WTC11 (cell line): ENCODE results near the gene SYTL1.
A peak's percentile ranks its signal among the peaks of the same experiment; 100 is the strongest.

Experiments
- ARID4B ChIP-seq: sonication (generic); formaldehyde crosslinking; IDR thresholded peaks from 2 replicates; pipeline ENCODE4 v1.8.0; 2023; ENCODE audit warnings: missing genetic modification reagents, mild to moderate bottlenecking, borderline replicate concordance
- ATF3 ChIP-seq: sonication (generic); formaldehyde crosslinking; conservative IDR thresholded peaks from 2 replicates; pipeline ENCODE4 v1.8.1; 2022; ENCODE audit warnings: mild to moderate bottlenecking, missing genetic modification reagents
- CREM ChIP-seq: sonication (generic); formaldehyde crosslinking; IDR thresholded peaks from 2 replicates; pipeline ENCODE4 v1.8.1; 2022; ENCODE audit warnings: mild to moderate bottlenecking, missing genetic modification reagents, moderate library complexity
- CTCF ChIP-seq: fragments of 200-600 bp; IDR thresholded peaks from 2 replicates; pipeline ENCODE4 v1.8.0; 2022; ENCODE audit warnings: antibody characterized with exemption
- ETV6 ChIP-seq: sonication (generic); formaldehyde crosslinking; IDR thresholded peaks from 2 replicates; pipeline ENCODE4 v1.8.1; 2022; ENCODE audit warnings: mild to moderate bottlenecking, missing genetic modification reagents
- FOXJ3 ChIP-seq: sonication (generic); formaldehyde crosslinking; IDR thresholded peaks from 2 replicates; pipeline ENCODE4 v1.9.0; 2021; ENCODE audit warnings: missing genetic modification reagents, mild to moderate bottlenecking, borderline replicate concordance
- FOXK1 ChIP-seq: sonication (generic); formaldehyde crosslinking; IDR thresholded peaks from 2 replicates; pipeline ENCODE4 v1.8.0; 2022; ENCODE audit warnings: mild to moderate bottlenecking, moderate library complexity, missing genetic modification reagents
- JUN ChIP-seq: sonication (generic); formaldehyde crosslinking; IDR thresholded peaks from 2 replicates; pipeline ENCODE4 v1.8.0; 2023; ENCODE audit warnings: mild to moderate bottlenecking, missing genetic modification reagents
- MAX ChIP-seq: sonication (generic); formaldehyde crosslinking; IDR thresholded peaks from 2 replicates; pipeline ENCODE4 v1.8.0; 2022; ENCODE audit warnings: mild to moderate bottlenecking, missing genetic modification reagents
- SMAD3 ChIP-seq: sonication (generic); formaldehyde crosslinking; IDR thresholded peaks from 2 replicates; pipeline ENCODE4 v1.8.0; 2022; ENCODE audit warnings: missing genetic modification reagents, mild to moderate bottlenecking, borderline replicate concordance
- ZNF138 ChIP-seq: sonication (generic); formaldehyde crosslinking; conservative IDR thresholded peaks from 2 replicates; pipeline ENCODE4 v1.8.1; 2022; ENCODE audit warnings: mild to moderate bottlenecking, moderate library complexity, missing genetic modification reagents
- ZNF532 ChIP-seq: fragments of 250-450 bp; sonication (Bioruptor Pico); IDR thresholded peaks from 2 replicates; pipeline ENCODE4 v1.9.0; 2021; ENCODE audit warnings: mild to moderate bottlenecking, borderline replicate concordance

- TF ChIP-seq ETV6, result no peak
- no peak for TF ChIP-seq CREM (CRISPR knock-in tag)
- TF ChIP-seq CTCF, result peak; percentile 100
- TF ChIP-seq ATF3 (CRISPR knock-in tag), result no peak
- TF ChIP-seq ZNF532 (CRISPR knock-in tag), result no peak
- no peak for TF ChIP-seq FOXJ3
- TF ChIP-seq ZNF138 (CRISPR knock-in tag), result no peak
- no peak for TF ChIP-seq SMAD3 (CRISPR knock-in tag)
- TF ChIP-seq ARID4B (CRISPR knock-in tag), result no peak
- TF ChIP-seq FOXK1 (CRISPR knock-in tag), result peak; percentile 60; the same call in 1 of the 2 replicates
- TF ChIP-seq MAX (CRISPR knock-in tag), result peak; percentile 74
- no peak for TF ChIP-seq JUN (CRISPR knock-in tag)
Measured at GRCh38 chr1:27357281-27358037, 15.6 kb downstream of the SYTL1 start.
